BJ (cell line): Measurements from ENCODE around the gene HLA-DOA. TPM values are rescaled to one million over a fixed set of nuclear protein-coding genes. Genes with fewer than 3 reads are reported as not detected.

Experiments used
- CTCF ChIA-PET: fragments of 350-600 bp; formaldehyde crosslinking; extraction: SDS; loops from one replicate; lab custom pipeline; 2021; ENCODE audit warnings: antibody characterized with exemption, inconsistent platforms; lab: Yijun Ruan, JAX
- POLR2A ChIA-PET: fragments of 300-600 bp; sonication (Branson Sonifier 250); formaldehyde crosslinking; extraction: SDS; loops from one replicate; lab custom pipeline; 2021; ENCODE audit warnings: antibody characterized with exemption; lab: Charles Lee
- DNase-seq: peaks from one replicate; pipeline ENCODE4 v3.0.0-alpha.2; 2011; ENCODE audit warnings: low read depth
- H3K27me3 ChIP-seq: 2 replicates; pipeline ENCODE4 v1.6.0; 2011; ENCODE audit warnings: low read length; ENCODE audit not compliant: control insufficient read depth, insufficient read depth
- H3K36me3 ChIP-seq: 2 replicates; pipeline ENCODE4 v1.5.1; 2011; ENCODE audit warnings: low read length; ENCODE audit not compliant: control insufficient read depth, insufficient read depth
- H3K4me3 ChIP-seq: 2 replicates; pipeline ENCODE4 v1.5.1; 2011; ENCODE audit warnings: low read depth, mild to moderate bottlenecking, control low read depth, low read length
- CTCF ChIP-seq: IDR thresholded peaks from 2 replicates; pipeline ENCODE4 v1.5.1; 2011; ENCODE audit warnings: low read depth, mild to moderate bottlenecking, control low read depth, inconsistent platforms, low read length, moderate library complexity; ENCODE audit not compliant: insufficient read depth
- polyA plus RNA-seq: library from polyadenylated mRNA; depleted of rRNA; stranded (reverse); fragments of >200 nt; gene quantifications from 2 replicates; pipeline ENCODE4 v1.2.3, GENCODE V29; 2011

The HLA-DOA gene
- polyA plus RNA-seq, 1 experiment: not detected

- Histone ChIP-seq H3K36me3 (no peaks in the 10 kb centered on the region), H3K27me3 (no peaks in the 10 kb centered on the region; the same call in 1 of the 2 replicates), H3K4me3 (no peak overlapping the region)
- DNase-seq: no peak
- no peak for TF ChIP-seq CTCF
- CTCF ChIA-PET: interaction anchor here (1.2 to 1.7 kb wide), 2 partner anchors 9 to 36 kb away, joined by 4 to 5 read pairs; no protein-coding TSS in a partner anchor
- POLR2A ChIA-PET: no interaction called here
These were observed 40.8 kb upstream of the HLA-DOA start for GRCh38 chr6:33050014-33050810.

GRCh38 chr6:33049323-33050013 is 40.1 kb upstream of the HLA-DOA start:
- Histone ChIP-seq H3K27me3 (no peaks in the 10 kb centered on the region; the same call in 1 of the 2 replicates), H3K36me3 (no peaks in the 10 kb centered on the region), H3K4me3 (no peak overlapping the region)
- CTCF ChIA-PET: interaction anchor here (1.2 to 1.7 kb wide), 2 partner anchors 9 to 35 kb away, joined by 4 to 5 read pairs; no protein-coding TSS in a partner anchor
- TF ChIP-seq CTCF: no peak
- no peak for DNase-seq
- POLR2A ChIA-PET: no interaction called here

- TF ChIP-seq CTCF: no peak
- no peak overlapping the region for H3K4me3 ChIP-seq
- DNase-seq: no peak
- H3K36me3 ChIP-seq: no peaks in the 10 kb centered on the region
- ChIA-PET POLR2A (no interaction called here), CTCF (interaction anchor here (1.5 kb wide), 1 partner anchor 10 kb away, joined by 4 read pairs; no protein-coding TSS in a partner anchor)
- H3K27me3 ChIP-seq: peaks cover 4% of the 10 kb centered on the region; the same call in 1 of the 2 replicates
These were observed 30.8 kb upstream of the HLA-DOA start for GRCh38 chr6:33040157-33040556.

- no peak overlapping the region for H3K4me3 ChIP-seq
- no peaks in the 10 kb centered on the region for H3K36me3 ChIP-seq
- POLR2A ChIA-PET: no interaction called here
- CTCF ChIA-PET: interaction anchor here (1.1 to 1.7 kb wide), 3 partner anchors 21 to 138 kb away, joined by 3 to 6 read pairs (median 3); no protein-coding TSS in a partner anchor
- no peak for DNase-seq
- H3K27me3 ChIP-seq: peaks cover 4% of the 10 kb centered on the region; the same call in 1 of the 2 replicates
- no peak for TF ChIP-seq CTCF
These were observed 27.1 kb upstream of the HLA-DOA start for GRCh38 chr6:33036535-33036934.

- CTCF ChIA-PET: no interaction called here
- DNase-seq: no peak
- H3K36me3 ChIP-seq: no peaks in the 10 kb centered on the region
- TF ChIP-seq CTCF: no peak
- peaks cover 7% of the 10 kb centered on the region for H3K27me3 ChIP-seq
- POLR2A ChIA-PET: no interaction called here
- H3K4me3 ChIP-seq: no peak overlapping the region
These were observed 25.2 kb upstream of the HLA-DOA start for GRCh38 chr6:33034554-33034953.
